GM12872 (cell line): ENCODE results near the gene RABGAP1L.

ENCODE experiments used
- TF ChIP-seq, protein P1 (sequence below): IDR thresholded peaks from 3 replicates; pipeline ENCODE4 v1.5.1; 2011; ENCODE audit warnings: low read depth, mild to moderate bottlenecking, low read length, moderate library complexity; ENCODE audit not compliant: insufficient read depth

The RABGAP1L gene

DNA sequence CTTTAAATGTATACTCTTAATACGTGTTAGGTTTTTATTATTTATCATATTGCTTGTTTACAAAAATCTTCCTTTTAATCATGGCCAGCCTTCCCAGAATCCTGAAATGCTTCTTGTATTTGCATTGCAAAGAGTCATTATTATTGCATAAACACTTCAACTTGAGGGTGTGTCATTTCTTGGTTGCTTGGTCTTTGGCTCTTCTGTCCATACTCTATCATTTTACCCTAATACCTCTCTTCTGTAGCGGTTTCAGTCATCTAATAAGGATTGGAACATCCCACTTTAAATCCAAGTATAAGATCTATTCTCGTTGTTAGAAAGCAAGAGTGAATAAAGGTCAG is 639.8 kb downstream of the RABGAP1L start:
- TF ChIP-seq, protein P1, sequence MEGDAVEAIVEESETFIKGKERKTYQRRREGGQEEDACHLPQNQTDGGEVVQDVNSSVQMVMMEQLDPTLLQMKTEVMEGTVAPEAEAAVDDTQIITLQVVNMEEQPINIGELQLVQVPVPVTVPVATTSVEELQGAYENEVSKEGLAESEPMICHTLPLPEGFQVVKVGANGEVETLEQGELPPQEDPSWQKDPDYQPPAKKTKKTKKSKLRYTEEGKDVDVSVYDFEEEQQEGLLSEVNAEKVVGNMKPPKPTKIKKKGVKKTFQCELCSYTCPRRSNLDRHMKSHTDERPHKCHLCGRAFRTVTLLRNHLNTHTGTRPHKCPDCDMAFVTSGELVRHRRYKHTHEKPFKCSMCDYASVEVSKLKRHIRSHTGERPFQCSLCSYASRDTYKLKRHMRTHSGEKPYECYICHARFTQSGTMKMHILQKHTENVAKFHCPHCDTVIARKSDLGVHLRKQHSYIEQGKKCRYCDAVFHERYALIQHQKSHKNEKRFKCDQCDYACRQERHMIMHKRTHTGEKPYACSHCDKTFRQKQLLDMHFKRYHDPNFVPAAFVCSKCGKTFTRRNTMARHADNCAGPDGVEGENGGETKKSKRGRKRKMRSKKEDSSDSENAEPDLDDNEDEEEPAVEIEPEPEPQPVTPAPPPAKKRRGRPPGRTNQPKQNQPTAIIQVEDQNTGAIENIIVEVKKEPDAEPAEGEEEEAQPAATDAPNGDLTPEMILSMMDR: no peak

DNA sequence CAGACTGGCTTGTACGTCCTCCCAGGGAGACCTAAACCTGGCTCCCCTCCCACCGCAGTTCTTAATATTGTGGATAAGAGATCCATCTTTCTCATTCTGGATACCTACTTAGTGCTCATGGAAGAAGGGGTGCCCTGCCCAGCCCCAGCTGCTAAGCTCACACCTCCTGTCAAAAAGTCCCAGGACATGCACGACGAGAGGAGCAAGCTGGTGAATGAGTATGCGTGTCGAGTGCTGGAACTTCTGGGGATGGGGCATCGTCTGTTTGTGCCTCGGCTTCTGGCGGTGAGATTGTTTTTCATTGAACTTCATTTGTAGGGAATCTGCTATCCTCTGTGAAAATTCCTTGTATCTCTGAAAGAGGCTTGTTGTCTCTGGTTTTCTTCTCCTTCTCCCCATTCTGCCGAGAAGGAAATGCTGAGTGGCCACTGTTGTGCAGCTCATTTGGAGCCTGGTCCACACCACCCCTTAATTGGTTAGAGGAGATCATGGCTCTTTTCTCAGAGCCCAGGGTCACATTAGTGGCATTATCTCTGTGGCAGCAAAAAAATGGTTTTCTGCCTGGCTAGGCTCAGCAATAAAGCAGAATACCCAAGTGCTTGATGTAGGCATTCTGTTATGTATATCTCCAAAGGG is 641.0 kb downstream of the RABGAP1L start:
- TF ChIP-seq, protein P1: no peak

DNA sequence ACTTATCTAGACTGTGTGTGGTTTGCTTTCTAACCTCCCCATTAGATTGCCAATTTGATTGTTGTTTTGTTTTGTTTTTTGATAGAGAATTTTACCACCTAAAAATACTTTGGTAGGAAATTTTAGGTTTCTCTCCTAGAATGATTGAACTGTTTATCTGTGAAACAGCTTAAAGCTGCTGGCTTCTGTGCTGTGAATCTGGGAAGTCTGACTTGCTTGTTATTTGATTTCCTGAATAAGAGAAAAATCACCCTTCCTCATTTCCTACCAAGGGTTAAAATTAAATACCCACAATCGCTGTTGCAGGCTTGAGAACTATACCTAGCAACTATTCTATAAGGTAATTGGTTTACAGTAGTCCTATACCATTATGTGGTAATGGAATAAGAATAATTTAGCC is 641.6 kb downstream of the RABGAP1L start:
- TF ChIP-seq, protein P1: no peak

GRCh38 chr1:174809755-174810280 is 650.5 kb downstream of the RABGAP1L start:
- TF ChIP-seq, protein P1: no peak

GRCh38 chr1:174812016-174812415 is 652.7 kb downstream of the RABGAP1L start:
- TF ChIP-seq, protein P1: no peak

DNA sequence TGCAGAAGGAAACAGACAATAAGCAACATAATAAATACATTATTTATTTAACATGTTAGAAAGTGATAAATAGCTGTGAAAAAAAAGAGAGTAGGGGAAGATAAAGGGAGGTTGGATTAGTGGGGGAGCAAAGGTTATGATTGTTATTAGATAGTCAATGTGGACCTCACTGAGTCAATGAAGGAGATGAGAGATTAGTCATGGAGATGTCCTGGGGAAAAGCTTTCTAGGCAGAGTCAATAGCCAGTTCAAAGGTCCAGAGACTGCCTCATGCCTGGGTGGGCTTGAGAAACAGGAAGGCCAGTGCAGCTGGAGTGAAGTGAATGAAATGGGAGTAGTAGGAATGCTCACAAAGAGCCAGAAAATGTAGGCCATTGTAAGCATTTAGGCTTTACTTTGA is 653.3 kb downstream of the RABGAP1L start:
- TF ChIP-seq, protein P1: no peak

DNA sequence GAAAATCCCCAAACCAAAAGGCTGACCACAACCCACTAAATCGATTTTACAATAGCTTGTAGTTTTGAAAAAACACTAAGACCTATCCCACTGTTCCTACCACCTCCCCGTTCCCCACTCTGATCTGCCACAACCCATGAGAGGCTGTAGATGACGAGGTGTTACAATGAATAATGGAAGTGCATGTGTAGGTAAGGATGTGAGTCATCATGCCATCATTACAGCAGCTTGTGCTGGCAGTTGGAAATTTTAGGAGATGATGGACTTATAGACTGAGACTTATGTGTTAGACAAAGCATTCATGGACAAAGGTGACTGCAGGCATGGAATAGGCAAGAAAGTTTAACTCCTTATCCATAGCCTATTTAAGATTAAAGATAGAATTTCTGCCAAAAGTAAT is 655.7 kb downstream of the RABGAP1L start:
- TF ChIP-seq, protein P1: no peak
